ENCODE results near the gene SMAD4.

SMAD4 gene

DNA sequence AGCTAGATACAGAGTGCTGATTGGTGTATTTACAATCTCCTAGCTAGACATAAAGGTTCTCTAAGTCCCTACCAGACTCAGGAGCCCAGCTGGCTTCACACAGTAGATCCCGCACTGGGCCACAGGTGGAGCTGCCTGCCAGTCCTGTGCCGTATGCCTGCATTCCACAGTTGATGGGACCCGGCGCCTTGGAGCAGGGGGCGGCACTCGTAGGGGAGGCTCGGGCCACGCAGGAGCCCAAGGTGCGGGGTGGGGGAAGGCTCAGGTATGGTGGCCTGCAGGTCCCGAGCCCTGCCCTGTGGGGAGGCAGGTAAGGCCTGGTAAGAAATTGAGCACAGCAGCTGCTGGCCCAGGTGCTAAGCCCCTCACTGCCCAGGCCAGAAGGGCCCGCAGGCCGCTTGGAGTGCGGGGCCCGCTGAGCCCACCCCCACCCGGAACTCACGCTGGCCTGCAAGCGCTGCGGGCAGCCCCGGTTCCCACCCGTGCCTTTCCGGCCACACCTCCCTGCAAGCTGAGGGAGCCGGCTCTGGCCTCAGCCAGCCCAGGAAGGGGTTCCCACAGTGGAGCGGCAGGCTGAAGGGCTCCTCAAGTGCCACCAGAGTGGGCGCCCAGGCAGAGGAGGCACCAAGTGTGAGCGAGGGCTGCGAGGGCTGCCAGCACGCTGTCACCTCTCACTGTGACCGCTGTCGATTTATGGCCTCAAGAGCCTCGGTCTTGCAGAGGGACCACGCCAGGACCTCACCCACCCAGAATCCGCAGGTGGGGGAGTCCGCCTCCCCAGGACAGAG lies 91.0 kb downstream of the SMAD4 start:
- no peak for DNase-seq (ENCODE audit: low read depth)
- TF ChIP-seq, protein P1, sequence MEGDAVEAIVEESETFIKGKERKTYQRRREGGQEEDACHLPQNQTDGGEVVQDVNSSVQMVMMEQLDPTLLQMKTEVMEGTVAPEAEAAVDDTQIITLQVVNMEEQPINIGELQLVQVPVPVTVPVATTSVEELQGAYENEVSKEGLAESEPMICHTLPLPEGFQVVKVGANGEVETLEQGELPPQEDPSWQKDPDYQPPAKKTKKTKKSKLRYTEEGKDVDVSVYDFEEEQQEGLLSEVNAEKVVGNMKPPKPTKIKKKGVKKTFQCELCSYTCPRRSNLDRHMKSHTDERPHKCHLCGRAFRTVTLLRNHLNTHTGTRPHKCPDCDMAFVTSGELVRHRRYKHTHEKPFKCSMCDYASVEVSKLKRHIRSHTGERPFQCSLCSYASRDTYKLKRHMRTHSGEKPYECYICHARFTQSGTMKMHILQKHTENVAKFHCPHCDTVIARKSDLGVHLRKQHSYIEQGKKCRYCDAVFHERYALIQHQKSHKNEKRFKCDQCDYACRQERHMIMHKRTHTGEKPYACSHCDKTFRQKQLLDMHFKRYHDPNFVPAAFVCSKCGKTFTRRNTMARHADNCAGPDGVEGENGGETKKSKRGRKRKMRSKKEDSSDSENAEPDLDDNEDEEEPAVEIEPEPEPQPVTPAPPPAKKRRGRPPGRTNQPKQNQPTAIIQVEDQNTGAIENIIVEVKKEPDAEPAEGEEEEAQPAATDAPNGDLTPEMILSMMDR (conservative IDR thresholded peaks at IDR 0.05; ENCODE audit: control insufficient read depth, insufficient read depth, low read depth, low read length) = no peak

GRCh38 chr18:51121597-51121857 lies 91.5 kb downstream of the SMAD4 start:
- H3K4me3 ChIP-seq (ENCODE audit: control insufficient read depth, low read depth, low read length) = no peak overlapping the region
- no peak for DNase-seq (ENCODE audit: low read depth)
- TF ChIP-seq, protein P1 (conservative IDR thresholded peaks at IDR 0.05; ENCODE audit: control insufficient read depth, insufficient read depth, low read depth, low read length) = no peak

More for the DNA sequence above, 91.0 kb downstream of the SMAD4 start:
- H3K4me3 ChIP-seq (ENCODE audit: control insufficient read depth, low read depth, low read length) = no peak overlapping the region

DNA sequence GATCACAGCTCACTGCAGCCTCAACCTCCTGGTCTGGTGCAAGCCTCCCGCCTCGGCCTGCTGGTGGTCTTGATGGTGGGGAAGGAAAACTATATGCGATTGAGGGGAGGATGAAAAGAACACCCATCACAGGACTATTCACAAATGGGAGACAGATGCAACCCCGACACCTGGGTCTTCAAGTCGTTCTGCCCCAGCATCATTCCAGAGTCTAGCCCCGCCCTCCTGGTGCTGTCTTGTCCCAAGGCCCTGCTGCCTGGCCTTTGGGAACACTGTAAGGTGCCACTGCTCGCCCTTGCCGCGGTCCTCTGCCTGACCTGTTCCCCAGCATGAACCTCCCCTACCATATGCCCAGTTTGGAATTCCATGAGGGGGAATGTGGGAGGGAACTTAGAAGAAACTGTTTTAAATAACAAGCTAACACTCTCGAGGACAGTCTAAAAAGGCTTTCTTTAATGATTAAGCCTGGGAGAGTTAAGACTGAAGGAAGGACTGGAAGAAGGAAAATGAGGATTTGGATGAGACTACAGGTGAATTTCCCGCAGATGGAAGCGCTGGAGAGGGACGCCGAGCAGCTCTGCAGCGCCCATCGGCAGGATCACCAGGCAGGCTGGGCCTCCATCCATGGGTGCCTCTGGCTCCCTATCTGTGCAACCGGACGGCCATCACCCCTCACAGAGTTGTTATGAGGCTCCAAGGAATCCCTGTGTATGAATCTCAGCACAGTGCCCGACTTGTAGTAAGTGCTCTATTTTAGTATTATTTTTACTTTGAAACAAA lies 92.4 kb downstream of the SMAD4 start:
- no peak overlapping the region for H3K4me3 ChIP-seq (ENCODE audit: control insufficient read depth, low read depth, low read length)
- DNase-seq (ENCODE audit: low read depth) = no peak
- TF ChIP-seq, protein P1 (conservative IDR thresholded peaks at IDR 0.05; ENCODE audit: control insufficient read depth, insufficient read depth, low read depth, low read length) = no peak

GRCh38 chr18:51123046-51123395 lies 93.0 kb downstream of the SMAD4 start:
- no peak overlapping the region for H3K4me3 ChIP-seq (ENCODE audit: control insufficient read depth, low read depth, low read length)
- DNase-seq (ENCODE audit: low read depth) = no peak
- TF ChIP-seq, protein P1 (conservative IDR thresholded peaks at IDR 0.05; ENCODE audit: control insufficient read depth, insufficient read depth, low read depth, low read length) = no peak

- H3K4me3 ChIP-seq (ENCODE audit: control insufficient read depth, low read depth, low read length) = no peak overlapping the region
- DNase-seq (ENCODE audit: low read depth) = no peak
- TF ChIP-seq, protein P1 (conservative IDR thresholded peaks at IDR 0.05; ENCODE audit: control insufficient read depth, insufficient read depth, low read depth, low read length) = no peak
Measured at GRCh38 chr18:51123481-51123880, 93.5 kb downstream of the SMAD4 start.

- no peak overlapping the region for H3K4me3 ChIP-seq (ENCODE audit: control insufficient read depth, low read depth, low read length)
- no peak for DNase-seq (ENCODE audit: low read depth)
- TF ChIP-seq, protein P1 (conservative IDR thresholded peaks at IDR 0.05; ENCODE audit: control insufficient read depth, insufficient read depth, low read depth, low read length) = no peak
Measured at GRCh38 chr18:51123936-51124486, 94.0 kb downstream of the SMAD4 start.

All from fibroblast of mammary gland (primary cell).